GM11168 (cell line): Measurements from ENCODE around the gene DCLK1.

Experiments used
- in situ Hi-C: fragments of 300-500 bp; cut with MboI; formaldehyde crosslinking; loops from one replicate; pipeline ENCODE4 v1.12.0; 2022; ENCODE audit warnings: low sequenced_read_pairs; ENCODE audit not compliant: unreplicated experiment

The DCLK1 gene

GRCh38 chr13:35961461-35962220, 169.5 kb downstream of the DCLK1 start:
- in situ Hi-C loops, result no loop called here

DNA sequence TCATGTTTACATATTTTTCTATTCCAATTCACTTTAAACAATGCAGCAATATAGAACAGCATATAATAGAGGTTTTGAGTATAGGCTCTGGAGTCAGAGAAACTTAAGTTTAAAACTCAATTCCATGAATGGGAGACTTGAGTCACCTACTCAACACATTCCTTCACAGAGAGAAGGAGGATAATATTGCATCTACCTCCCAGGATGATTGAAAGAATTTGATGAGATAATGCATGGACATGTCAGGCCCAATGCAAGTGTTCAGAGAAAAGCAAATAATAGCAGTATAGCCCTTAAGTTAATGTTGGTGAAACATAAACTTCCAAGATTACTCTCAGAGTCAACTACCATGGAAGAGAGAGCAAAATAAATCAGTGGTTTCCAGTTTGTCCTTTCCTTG, 170.2 kb downstream of the DCLK1 start:
- in situ Hi-C loops, result no loop called here

DNA sequence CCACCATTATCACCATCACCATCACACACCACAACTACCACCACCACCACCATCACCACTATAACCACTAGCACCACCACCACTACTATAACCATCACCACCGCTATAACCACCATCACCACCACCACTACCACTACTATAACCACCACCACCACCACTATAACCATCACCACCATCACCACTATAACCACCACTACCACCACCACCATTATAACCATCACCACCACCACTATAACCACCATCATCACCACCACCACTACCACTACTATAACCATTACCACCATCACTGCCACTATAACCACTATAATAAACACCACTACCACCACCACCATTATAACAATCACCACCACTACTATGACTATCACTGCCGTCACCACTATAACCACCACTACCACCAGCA, 173.2 kb downstream of the DCLK1 start:
- in situ Hi-C loops, result no loop called here

DNA sequence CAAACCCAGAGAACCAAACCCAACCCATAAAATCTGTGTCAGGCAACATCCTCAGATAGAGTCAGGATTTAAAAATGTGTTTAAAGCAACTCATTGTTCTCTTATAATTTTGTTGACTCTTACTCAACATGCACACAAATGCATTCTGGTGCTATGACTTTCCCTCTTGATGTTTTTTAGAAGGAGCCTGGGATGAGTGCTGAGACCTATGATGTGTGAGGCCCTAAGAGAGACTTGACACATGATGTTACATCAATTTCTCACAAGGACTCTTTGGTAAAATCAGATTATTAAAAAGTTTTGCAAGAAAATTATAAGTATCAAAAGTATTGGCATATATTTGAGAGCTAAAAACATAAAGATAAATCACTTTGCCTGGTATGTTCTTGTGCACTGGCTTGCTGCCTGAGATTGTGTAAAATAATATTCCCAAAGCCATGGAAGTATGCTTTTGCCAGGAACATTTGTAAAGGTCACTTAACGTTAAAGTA, 173.9 kb downstream of the DCLK1 start:
- in situ Hi-C loops, result no loop called here

DNA sequence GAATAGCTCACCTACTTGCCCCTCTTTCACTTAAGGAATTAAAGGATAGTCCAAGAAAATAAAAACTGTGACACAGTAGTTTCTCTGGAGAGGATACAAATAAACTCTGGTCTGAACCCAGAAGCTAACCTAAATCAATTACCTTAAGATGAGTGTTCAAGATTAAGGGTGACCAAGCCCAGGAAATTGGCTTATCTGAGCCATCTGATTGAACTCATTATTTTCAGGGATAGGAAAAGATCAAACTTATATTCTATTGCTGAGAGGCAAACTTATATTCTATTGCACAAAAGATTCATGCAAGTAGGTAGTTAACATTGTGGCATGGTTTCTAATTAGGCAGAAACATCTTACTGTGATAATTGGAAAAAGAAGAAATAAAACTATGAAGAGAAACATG, 175.1 kb downstream of the DCLK1 start:
- in situ Hi-C loops, result no loop called here

DNA sequence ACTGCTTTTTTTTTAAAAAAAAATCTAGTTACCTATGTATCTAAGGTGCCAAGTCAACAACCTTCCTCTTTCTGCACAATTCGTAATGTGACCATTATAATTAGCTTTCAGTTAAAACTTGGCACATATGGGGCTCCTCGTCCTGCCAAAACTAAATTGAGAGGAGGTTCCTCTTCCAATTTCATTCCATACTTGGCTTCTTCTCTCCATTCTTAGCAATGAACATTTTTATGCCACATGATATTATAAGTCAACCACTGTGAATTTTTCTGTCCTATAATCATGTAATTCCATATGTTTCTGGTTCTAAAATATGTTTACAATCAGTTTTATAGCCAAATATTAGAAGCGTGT, 177.0 kb downstream of the DCLK1 start:
- in situ Hi-C loops, result no loop called here

- in situ Hi-C loops, result no loop called here
Measured at GRCh38 chr13:35953537-35954206, 177.5 kb downstream of the DCLK1 start.

DNA sequence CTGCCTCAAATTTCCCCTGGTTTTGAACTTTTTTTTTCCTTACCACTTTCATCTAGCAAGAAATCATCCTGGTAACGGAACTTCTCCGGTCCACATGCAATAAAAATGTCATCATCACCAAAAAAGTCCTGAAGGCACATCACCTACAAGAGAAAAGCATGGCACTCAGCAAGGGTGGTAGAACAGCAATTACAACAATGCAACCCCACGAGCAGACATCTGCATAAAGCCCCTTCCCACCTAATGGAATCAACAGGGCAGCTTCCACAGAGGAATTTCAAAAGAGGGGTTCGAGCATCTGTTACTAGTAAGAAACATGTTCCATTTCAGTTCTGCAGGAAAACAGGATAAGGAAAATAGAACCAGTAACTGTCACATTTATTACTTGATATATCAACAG, 183.9 kb downstream of the DCLK1 start:
- in situ Hi-C loops, result no loop called here

DNA sequence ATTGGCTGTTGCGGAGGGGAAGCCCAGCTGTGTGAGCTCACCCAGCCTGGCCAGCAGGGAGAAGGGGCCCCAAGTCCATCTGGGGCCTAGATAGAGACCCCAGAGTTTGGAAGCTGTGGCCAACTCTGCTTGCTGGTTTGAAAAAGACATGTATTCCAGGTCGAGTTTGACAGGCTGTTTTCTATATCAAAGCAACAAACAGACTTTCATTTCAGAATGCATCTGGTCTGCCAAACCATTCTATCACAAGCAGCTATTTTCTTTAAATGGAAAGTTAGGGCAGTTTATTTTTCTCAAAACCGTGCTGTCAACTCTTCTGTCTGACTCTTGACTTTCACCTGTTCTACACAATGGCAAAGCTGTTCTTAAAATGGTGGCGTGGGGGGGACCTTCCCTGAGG, 185.8 kb downstream of the DCLK1 start:
- in situ Hi-C loops, result no loop called here

GRCh38 chr13:35941374-35941773, 189.8 kb downstream of the DCLK1 start:
- in situ Hi-C loops, result no loop called here

GRCh38 chr13:35940734-35941133, 190.4 kb downstream of the DCLK1 start:
- in situ Hi-C loops, result no loop called here

DNA sequence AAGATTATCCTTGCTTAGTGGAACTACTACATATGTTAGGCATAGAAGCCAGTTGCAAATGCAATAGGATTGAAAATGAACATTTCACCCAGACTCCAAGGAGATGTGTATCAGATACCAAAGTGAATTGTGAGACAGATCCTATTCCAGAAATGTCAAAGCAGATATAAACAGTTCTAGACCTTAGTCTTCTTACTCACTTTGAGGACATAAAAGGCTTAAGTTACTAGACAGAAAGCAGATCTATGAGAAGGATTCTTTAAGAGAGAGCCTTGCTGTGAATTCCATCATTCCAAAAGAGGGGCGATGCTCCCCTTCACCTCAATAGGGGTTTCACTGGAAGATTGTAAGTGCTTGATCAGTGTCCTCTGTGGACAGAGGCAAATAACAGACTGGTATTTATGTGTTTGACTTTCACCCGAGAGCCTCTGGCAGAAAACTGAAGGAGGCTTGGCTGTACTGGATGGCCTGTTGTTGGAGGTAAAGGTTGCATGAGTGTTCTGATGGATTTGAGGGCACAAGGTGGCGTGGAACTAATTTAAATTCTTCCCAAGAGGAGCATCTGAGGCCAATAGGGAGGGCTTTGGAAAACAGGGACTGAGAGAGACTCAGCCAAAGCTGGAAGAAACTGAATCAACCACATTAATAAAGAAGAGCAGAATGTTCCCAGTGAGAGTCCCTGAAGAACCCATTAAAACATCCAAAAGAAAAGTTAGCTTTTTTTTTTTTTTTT, 194.8 kb downstream of the DCLK1 start:
- in situ Hi-C loops, result no loop called here

DNA sequence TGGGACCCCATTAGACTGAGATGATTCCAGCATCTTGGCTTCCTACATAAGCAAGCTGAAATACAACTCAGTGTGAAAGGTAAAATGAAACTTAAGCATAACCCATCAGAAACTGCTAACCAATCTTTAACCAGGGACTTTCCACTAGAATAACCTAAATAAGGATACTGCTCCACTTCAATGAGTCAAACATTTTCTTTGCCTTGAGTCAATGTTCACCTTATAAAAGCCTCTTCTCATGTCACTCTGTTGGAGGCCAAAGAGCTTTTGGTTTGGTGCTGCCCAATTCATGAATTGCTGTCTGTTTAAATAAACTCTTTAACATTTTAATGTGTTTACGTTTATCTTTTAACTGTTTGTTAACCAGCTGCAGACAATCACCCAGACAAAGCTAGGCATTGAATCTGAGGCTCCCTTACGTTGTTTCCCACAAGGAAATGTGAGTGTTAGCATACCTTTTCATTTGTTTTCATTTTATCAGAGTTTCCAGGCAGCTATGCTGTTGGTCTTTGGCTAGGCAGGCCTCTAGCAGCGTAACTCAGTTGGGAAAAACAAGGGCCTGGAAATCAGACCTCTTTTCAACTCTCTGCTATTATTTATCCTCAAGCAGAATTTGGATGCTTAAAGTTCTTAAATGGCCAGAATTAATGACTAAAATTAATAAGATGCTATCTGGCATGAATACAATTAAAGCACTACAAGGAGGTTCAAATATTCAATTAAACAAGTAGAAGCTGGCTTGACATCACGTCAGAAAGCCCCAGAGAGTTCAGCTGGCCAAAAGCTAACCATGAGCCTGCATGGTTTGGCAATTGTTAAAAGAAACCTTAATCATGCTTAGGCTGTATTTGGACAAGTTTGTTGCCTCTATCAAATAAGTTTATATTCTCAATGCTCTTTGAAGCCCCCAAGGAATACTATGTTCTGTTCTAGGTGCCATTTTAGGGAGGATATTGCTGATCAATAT, 200.2 kb downstream of the DCLK1 start:
- in situ Hi-C loops, result no loop called here

DNA sequence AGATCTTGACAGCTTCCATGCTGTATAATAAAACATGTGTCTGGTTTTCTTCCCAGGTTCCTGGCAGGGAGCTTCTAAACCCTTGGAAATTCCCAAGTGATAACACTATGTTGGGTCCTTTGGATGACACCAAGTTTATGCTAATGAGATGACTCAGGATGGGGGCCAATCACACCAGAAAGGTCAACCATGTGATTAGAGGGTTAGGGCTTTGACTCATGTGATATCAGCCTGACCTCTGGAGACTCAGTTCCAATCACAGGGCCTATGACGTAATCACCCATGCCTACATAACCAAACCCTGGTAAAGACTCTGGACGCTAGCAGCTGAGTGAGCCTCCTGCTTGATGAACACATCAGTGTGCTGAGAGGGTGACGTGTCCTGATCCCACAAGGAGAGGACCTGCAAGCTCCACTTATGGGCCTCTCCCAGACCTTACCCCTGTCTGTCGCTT, 203.6 kb downstream of the DCLK1 start:
- in situ Hi-C loops, result no loop called here

DNA sequence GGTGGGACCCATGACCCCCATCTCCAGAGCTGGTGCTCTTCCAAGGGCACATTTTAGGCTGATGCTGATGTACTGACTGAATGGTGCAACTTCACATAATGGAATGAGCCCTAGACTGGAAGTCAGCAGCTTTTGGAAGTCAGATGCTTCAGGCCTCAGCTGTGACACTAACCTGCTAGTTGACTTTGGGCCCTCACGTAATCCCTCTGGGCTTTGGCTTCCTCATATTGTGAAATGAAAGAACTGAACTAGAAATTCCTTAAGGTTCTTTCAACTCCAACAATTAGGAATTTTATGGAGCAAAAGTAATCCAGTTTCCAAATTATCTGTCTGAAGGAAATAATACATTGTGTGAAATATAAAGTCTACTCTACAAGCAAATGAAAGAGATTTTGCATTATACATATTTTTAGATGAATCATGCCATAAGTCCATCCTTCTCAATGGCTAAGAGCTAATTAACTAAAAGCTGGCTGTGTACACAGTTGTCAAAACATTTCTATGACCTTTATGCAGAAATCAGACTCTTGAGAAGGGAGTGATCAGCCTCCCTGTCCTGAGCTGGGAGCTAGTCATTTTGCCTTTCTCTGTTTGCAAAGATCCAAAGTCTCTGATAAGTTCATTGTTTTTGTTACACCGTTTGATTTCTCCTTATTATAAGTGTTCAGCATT, 204.2 kb downstream of the DCLK1 start:
- in situ Hi-C loops, result no loop called here

DNA sequence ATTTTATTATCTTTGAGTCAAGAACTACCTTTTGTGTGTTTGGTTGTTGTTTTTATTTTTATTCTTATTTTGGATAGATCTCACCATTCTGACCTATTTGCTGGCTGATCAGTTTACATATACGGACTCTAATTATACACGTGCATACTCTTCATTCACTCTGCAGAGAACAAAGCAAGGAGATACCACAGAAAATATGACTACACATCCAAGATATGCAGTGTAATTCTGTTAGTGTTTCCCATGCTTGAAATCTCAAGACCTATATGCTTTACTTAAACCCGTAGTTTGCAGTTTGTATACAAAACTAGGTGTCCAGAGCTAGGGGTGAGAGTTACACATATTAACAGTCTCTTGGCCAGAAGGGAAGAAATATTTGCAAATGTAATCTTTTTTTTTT, 205.5 kb downstream of the DCLK1 start:
- in situ Hi-C loops, result no loop called here

DNA sequence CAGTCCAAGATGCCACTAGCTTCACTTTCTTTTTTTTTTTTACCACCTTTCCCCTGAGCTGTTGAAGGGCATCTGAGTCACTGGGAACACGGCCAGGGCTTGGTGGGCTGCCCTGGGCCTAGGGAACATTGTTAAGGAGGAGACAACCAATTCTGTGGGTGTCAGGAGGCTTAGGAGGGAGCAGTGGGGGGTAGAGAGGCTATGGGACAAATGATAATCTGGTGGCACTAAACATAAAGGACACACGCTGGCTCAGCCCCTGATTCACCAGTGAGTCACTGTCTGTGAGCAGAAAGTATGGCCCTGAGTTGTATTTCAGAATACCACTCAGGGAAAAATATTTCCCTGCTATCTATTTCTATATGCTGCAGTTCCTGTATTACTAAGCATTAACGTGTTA, 207.8 kb downstream of the DCLK1 start:
- in situ Hi-C loops, result no loop called here

DNA sequence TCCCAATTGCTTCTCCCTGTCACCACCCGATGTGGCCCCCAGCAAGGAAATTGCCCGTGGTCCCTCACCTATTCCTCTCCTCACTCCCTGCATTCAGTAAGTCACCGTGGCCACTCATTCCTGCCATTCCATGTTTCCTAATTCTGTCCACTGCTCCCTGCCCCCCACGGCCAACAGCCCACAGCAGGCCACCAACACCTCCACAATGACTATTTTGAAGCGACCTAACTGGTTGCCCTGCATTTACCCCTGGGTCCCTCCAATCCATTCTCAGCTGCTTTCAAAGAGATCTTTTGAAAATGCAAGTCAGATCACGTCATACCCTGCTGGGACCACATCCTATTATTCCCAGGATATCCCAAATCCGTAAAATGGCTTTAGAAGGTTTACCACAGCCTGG, 210.4 kb downstream of the DCLK1 start:
- in situ Hi-C loops, result no loop called here

DNA sequence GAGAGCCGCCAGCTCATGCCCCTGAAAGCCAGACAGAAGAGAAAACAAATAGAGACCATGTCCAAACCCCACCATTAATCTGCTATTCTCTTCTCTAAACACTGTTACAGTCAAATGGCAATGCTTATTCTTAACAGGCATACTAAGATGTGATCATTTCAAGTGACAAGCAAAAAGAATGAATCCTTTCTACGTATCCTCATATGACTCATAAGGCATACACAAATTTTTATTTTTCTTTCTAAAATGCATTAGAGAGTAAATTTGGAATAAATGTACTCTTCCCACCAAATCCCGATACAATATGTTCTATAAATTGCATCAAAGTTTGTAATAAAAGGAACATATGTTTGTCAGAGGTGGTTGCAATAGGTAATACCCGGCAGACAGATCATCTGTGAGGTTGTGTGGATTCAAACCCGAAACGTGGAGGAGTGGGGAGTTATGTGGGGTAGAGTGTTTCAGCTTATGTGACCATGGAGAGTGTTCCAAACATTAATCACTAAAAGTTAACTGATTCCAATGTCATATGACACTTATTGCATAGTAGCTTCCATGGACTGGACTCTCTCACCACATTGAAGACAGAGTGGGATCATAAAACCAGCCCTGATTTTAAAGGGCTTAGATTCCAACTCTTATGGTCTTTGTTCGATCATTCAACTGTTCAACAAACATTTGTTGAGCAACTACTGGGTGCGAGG, 213.1 kb downstream of the DCLK1 start:
- in situ Hi-C loops, result no loop called here
